SIG-M5 (cell line): ENCODE results near the gene OR8B12.

ENCODE experiments used
- DNase-seq: peaks from one replicate; lab custom pipeline; 2025; lab: John Stamatoyannopoulos, UW

OR8B12 gene, protein sequence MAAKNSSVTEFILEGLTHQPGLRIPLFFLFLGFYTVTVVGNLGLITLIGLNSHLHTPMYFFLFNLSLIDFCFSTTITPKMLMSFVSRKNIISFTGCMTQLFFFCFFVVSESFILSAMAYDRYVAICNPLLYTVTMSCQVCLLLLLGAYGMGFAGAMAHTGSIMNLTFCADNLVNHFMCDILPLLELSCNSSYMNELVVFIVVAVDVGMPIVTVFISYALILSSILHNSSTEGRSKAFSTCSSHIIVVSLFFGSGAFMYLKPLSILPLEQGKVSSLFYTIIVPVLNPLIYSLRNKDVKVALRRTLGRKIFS

DNA sequence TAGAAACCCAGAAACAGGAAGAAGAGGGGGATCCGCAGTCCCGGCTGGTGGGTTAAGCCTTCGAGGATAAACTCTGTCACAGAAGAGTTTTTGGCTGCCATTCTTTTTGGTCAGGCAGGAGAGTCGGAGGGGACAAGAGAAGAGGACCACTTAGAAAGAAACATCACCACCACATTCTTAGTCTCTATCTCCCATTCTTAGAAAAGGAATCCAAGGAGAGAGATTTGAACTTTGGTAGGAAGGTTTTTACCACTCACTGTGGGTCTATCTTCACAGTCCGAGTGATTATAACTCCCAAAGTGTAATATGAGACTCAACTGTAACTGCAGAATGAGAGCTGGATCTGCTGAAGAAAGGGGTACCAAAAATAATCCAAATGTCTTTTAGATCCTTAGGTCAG is at the start of gene OR8B12:
TSS of gene OR8B12 (minus strand) at position 101 of the 400 bp plus-strand sequence. CDS start at position 101, 0 bp downstream.
- no peak for DNase-seq

DNA sequence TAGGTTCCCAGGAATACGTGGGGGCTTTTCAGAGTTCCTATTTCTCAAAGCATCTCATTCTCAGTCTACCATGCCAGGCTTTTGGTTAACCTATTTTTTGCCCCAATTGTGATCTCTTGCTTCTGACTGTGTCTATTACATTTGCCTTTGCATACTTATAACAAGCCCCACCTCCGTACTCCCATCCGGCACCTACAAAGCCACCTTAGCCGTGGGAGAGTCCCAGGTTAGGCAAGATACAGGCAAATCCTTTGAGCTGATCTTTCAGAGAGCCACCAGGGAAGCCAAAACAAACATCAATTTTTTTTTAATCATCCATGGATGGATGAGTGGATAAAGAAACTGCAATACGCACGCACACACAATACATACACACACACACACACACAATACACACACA is 49.2 kb upstream of the OR8B12 start:
- no peak for DNase-seq

DNA sequence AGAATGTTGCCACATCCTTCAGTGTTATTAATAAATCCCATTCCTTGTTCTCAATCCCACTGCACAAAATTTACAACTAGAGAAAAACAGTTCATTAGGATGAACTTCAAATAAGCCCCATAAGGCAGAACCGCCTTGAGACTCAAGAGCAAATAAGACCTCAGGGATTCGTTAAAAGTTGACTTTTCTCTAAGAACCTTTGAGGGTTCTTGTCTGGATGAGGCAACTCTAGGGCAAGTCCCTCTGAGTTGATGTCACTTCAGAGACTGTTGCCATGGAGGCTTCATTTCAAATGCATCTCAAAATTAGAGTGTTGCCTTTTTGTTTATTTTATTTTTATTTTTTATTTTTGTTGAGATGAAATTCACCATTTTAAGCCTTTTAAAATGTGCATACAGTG is 48.0 kb upstream of the OR8B12 start:
- no peak for DNase-seq

DNA sequence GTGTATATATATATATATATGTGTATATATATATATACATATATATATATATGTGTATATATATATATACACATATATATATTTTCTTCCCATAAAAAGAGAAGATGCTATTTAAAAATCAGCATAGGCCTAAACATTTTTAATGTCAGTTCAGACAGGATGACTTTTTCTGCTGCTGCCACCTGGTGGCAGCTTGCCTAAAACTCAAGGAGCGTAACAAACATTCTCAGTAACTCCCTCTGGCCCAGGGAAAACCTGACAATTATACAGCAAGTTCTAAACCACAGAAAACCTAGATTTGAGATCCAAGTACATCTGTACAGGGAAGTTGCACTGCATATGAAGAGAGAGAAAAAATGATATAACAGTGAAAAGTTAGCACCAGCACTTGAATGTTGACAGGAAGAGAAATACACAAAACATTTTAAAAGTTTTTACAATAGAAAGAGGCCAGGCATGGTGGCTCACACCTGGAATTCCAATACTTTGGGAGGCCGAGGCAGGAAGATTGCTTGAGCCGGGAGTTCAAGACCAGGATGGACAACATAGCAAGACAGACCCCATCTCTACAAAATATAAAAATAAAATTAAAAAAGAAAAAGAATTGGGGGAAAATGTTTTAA is 42.9 kb upstream of the OR8B12 start:
- no peak for DNase-seq

DNA sequence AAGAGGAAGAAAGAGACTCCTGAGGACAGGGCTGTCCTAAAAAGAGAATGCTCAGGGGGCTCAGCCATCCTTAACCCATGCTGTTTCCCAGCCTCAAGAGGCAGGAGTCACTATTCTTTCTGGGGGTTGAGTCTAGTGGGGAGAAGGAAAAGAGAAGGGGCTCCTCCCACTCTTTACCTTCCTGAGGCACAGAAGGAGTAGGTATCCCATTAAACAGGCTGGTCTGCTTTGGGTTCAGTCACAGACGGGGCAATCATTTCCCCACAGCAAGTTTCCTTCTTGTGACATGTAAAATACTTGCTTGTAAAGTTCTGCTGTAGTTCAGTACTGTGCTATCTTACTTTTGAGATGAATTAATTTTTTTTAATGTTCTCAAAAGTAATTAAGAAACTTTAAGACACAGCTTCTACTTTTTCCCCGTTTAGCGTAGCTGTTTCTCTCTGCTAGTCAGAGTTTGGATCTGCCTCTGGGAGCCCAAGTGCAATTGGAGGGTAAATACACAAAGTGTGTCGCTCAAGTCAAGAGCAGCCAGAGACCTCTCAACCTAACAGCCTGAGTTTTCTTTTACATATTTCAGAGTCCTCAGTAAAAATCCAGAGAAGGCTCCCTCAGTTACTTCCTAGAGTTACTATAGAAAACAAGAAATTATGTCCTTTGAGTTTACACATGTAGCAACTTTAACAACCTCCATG is 41.4 kb upstream of the OR8B12 start:
- DNase-seq, result no peak

DNA sequence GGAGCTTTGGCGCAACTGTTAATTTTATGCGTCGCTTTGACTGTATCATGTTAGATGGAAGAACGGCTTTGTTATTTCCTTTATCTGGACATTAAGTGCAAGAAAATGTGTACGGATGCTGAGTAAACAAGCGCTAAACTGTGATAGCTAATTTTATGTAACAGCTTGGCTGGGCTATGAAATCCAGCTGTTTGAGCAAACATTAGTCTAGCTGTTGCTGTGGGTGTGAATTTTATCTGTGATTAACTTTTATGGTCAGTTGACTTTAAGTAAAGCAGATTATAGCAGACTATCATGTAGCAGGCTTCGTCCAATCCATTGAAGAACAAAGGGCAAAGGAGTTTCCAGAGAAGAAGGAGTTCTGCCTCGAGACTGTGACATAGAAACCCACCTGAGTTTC is 40.3 kb upstream of the OR8B12 start:
- no peak for DNase-seq

DNA sequence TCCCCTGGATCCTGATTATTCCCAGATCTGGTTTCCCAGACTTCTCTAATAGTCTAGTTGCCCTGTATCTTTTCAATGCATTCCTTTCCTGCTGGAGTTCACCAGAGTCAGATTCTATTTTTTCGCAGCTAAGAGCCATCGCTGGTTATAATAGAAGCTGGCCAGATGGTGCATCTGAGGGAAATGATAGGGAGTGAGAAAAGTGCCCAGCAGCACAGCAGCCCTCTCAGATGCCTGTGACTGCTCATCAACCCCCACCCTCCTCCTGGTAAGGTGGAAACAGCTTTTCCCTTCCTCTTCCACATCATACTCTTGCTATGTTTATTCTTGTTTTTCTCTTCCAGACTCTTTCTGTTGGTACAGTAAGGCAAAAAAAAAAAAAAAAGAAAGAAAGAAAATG is 39.1 kb upstream of the OR8B12 start:
- DNase-seq, result no peak

DNA sequence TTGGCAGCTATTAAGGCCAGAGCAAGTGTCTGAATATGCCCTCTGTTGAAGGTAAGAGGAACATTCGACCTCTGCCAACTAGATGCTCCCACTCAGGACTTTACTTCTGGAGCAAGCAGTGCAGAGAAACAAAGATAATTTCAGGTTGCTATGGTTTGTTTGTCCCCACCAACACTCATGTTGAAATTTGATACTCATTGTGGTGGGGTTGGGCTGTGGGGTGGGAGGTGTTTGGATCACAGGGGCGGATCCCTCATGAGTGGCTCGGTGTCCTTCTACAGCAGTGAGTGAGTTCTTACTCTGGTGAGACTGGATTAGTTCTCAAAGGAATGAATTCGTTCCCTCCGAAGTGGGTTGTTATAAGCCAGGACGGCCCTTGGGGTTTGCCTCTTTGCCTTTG is 38.4 kb upstream of the OR8B12 start:
- DNase-seq, result no peak

DNA sequence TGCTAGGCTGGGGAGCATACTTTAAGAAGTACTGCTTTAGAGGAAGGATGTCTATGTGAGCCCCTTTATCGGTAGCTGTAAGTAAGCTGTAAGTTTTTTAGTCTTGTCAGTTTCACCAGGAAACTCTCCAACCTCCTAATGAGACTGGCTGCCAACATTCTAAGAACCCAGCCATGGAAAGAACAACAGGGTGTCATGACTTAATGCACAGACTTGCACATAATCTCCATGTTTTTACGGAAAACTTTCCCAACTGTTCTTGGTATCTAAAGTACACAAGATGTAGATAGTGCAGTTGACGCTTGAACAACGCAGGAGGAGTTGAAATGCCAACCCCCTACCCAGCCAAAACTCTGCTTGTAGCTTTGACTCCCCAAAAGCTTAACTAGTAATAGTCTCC is 35.3 kb upstream of the OR8B12 start:
- DNase-seq, result no peak

DNA sequence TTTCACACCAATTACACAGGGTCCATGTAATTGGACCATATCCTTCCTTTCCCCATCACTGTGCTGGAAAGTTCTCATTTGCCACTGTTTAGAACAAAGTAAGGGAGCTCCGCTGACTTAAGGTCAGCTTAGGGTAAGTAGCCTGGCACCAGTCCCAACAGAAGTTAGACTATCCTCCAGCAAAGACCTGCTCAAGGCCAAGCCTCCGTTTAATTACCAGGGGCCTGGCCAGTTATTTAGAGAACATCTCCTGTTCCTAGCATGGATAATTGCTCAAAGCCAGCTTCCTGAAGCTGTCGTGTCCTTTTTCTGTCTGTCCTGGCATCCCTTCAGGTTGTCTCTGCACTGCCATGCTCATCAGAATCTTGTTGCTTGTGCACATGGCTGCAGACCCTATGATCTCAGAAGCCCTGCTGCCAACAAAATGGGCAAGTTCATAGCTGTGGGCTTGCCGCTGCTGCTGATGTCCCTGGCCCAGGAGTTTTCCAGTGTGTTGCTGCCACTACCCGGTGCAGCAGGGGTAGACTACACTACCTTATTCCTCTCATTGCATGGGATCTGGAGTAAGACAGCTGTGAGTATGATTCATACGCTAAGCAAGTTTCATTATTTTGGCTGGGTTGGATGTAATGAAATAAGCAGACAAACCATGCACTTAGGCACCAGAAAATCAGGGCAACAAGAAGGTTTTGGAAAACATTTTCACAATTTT is 34.4 kb upstream of the OR8B12 start:
- DNase-seq, result no peak

DNA sequence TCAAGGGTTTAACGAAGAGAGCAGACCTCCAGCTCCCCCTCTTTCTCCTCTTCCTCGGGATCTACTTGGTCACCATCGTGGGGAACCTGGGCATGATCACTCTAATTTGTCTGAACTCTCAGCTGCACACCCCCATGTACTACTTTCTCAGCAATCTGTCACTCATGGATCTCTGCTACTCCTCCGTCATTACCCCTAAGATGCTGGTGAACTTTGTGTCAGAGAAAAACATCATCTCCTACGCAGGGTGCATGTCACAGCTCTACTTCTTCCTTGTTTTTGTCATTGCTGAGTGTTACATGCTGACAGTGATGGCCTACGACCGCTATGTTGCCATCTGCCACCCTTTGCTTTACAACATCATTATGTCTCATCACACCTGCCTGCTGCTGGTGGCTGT is 26.7 kb upstream of the OR8B12 start:
- no peak for DNase-seq

DNA sequence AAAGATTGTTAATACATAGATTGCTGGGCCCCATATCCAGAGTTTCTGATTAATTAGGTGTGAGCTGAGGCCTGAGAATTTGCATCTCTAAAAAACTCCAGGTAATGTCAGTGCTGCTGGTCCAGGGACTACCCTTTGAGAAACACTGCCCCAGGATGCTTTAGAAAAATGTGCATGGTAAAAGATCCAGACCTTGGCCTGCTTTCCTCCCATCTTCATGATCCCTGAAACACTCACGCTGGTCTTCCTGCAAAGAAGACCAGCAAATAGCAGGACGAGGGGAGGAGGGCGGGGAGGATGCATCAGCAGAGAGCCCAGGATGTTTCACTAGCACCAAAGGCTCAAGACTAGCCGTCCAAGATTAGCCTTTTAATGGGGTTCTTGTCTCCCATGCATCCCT is 26.2 kb upstream of the OR8B12 start, which contains the start of gene OR8A1:
TSS of gene OR8A1 (plus strand) at position 301 of the 400 bp plus-strand sequence. CDS start 123 bp downstream, outside the sequence.
- DNase-seq, result no peak

DNA sequence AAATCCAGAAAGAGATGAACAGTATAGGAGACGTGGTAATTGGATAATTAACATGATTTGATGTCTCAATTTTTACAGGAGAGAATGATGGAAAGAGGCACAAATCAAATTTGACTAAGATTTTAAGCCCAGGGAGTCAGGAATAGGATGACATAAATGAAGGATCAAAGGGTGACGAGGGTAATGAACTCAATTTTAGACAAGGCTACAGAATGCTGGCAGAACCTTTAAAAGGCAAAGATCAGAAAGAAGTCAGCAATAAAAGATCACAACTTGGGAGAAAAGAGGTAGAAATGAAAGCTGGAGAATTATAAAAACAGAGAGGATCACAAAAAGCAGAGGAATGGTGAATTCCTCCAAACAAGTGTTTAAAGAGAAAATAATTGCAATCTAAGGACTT is 13.4 kb upstream of the OR8B12 start:
- no peak for DNase-seq

DNA sequence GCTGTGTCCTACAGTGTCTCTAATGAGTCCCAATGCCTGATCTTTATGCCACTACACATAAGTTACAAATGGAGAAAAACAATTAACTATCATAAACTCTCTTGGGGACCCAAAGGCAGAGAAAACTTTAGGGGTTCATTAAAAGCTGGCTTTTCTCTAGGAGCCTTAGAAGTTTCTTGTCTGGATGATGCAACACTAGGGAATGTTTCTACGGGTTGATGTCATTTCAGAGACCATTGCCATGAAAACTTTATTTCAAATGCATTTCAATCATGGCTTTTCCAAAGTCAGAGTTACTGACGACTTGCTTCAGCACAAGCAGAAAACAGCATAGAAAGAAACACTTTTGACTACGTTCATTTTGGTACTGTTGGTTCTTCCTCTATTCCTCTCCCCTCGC is 8.5 kb upstream of the OR8B12 start:
- DNase-seq, result no peak

DNA sequence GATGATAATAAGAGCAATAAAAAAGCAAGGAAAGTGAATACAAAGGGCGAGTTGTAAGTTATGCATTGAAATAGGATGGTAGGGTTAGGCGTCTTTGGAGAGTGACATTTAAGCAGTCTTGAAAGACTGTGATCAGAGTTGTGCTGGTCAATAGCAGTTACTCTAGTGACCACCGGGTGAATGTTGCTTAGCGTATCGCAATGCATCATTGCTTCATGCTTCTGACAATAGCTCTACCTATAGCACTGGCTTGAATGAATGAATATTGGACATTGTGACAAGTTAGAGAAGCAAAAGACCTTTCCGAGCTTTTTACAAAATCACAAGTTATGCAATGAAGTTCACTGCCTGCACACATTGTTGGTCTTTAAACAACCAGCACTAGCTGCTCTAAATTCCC is 7.7 kb upstream of the OR8B12 start:
- no peak for DNase-seq

DNA sequence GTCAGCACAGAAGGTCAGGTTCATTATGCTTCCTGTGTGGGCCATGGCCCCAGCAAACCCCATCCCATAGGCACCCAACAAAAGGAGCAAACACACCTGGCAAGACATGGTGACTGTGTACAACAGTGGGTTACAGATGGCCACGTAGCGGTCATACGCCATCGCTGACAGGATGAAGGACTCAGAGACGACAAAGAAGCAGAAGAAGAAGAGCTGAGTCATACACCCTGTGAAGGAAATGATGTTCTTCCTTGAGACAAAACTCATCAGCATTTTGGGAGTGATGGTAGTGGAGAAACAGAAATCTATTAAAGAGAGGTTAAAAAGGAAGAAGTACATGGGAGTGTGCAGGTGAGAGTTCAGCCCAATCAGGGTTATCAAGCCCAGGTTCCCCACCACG is 309 bp downstream of the OR8B12 start:
- no peak for DNase-seq

DNA sequence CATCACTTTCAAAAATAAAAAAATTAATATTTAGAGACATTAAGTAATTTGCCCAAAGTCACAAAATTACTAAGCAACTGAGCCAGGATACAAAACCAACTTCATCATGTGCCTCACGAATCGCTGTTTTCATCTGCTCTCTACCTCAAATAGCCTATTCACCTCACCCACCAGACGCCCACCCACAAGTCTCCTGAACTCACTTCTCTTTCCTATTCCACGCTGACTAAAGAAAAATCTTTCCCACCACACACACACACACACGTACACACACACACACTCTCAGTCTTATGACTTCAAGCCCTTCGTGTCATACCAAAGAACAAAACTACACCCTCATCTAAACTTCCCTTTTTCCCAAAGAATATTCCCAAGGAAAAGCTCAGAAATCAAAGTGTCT is 2.2 kb downstream of the OR8B12 start:
- no peak for DNase-seq

DNA sequence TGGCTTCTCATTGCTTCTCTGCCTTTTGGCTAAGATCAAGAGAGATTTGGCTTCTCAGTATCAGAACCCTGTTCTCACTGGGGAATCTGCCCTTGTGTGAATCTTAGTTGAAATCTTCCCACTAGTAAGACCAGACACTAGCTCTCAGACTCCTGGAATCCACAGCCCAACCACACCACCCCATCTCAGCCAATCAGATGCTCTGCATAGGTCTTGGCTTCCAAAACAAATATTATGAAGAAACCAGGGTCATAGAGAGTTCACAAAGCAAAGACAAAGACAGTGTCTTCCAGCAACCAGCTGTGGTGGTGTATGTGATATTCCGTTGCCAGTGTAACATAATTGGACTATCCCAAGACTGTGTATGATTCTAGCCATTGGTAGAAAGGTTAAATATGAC is 5.4 kb downstream of the OR8B12 start:
- DNase-seq, result no peak

DNA sequence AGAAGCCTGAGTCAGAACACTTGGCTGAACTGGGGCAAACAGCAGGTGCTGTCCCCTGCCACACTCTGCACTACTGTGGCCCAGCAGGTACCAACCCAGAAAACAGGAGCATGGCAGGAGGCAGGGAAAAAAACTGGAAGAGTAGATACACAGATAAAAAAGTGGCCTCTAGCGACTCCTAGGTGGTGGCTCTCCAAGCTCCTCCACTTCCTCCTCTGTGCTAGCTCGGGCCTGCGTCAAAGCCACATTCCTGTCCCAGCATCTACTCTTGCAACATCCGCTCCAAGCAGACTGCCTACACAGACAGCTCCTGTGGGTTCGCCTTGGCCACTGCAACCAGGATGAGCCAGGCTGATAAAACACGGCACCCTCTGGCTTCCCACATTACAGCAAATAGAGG is 6.9 kb downstream of the OR8B12 start:
- no peak for DNase-seq

DNA sequence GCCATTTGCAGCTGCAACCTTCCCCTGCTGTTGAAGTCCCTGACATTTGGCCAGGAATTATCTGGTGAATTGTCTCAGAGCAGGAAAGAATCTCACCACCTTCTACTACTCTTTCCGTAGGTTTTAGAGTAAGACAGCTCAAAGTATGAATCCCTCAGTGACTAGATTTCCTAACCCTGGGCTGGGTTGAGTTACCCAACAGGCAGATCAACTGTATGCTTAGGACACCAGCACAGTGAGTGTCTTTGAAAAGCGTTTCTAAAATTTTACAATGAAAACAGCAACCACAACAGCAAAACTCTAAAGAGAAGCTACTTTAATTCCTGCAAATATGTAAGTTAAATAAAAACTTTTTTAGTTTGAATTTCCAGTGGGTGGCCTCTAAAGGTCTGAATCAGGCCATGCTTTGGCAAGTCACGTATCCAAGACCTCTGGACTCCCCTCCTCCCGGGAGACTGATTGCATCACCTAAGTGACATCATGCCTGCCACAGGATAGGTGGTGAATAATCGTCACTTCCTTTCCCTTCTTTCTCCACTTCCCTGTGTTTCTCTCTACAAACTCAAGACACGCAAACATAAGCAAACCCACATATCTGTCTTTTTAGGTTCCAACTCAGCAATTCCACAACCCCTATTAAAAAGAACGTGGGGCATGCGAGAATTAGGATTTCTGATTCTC is 7.8 kb downstream of the OR8B12 start:
- no peak for DNase-seq

DNA sequence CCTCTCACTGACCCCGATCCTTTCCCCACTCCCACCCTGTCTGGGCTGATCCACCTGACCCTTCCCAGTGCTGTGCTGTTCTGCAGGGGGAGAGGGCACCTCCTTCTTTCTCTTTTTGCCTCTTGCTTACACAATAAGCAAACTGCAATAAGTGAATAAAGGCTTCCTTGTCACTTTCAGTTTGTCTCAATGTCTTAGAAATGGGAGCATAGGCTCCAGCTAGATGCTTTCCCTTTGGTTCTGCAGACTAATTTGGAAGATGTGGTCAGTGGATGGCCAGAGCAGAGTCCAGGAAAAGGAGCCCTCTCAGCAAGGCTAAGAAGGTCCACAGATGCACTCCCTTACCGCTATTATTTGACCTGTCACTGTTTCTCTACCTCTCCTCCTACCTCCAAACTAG is 9.4 kb downstream of the OR8B12 start:
- DNase-seq, result no peak

DNA sequence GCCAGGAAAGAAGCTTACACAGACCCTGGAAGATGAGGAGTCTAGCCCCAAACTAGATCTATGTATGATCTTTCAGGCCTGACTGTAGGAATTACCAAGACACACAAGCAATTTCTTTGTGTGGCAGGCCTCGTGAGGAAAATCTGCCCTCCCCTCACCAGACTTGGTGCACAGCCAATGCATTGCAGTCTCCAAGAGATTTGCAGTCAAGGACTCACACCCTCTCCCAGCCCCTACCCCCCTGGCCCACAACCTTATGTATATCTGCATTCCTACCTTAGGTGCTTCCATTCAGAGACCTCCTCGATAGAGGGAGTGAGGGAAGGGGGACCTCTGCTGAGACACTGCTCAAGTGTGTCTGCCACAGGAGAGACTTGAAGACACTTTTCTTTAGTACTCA is 9.8 kb downstream of the OR8B12 start:
- no peak for DNase-seq
